Measurements from ENCODE around the gene ABTB1.
A peak's percentile ranks its signal among the peaks of the same experiment; 100 is the strongest.

Gene ABTB1

DNA sequence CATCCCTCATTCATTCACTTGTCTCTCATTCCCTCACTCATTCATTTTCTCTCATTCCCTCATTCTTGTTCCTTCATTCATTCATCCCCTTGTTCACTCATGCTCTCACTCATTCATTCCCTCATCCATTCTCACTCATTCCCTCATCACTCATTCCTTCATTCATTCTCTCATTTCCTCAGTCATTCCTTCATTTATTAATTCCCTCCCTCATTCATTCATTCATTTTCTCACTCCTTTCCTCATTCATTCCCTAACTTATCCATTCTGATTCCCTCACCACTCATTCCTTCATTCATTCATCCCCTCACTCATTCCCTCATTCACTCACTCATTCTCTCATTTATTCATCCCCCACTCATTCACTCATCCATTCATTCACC lies 13.8 kb downstream of the ABTB1 start:
- DNase-seq: no peak

DNA sequence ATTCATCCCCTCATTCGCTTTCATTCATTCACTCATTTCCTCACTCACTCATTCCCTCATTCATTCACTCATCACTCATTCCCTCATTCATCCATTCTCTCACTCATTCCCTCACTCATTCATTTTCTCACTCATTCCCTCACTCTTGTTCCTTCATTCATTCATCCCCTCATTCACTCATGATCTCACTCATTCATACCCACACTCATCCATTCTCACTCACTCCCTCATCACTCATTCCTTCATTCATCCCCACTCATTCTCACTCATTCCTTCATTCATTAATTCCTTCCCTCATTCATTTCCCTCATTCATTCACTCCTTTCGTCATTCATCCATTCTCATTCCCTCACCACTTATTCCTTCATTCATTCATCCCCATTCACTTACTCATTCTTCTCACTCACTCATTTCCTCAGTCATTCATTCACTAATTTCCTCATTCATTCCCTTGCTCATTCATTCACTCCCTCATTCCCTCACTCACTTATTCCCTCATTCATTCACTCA lies 14.5 kb downstream of the ABTB1 start:
- no peak for DNase-seq

DNA sequence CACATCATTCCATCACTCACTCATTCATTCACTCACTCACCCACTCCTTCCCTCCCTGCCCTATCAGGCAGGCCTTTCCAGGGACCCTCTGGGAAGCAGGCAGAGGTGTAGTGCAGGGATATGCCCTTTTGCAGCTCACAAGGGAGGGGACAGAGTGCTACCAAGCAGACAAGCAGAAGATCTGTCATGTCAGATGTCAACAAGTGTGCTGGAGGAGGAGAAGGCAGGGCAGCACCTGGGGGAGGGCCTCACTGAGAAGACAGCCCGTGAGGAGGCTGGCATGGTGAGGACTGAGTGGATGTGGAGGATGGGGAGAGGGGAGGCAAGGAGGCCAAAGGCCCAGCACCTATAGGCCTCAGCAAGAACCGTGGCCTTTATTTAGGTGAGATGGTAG lies 15.3 kb downstream of the ABTB1 start:
- no peak for DNase-seq

DNA sequence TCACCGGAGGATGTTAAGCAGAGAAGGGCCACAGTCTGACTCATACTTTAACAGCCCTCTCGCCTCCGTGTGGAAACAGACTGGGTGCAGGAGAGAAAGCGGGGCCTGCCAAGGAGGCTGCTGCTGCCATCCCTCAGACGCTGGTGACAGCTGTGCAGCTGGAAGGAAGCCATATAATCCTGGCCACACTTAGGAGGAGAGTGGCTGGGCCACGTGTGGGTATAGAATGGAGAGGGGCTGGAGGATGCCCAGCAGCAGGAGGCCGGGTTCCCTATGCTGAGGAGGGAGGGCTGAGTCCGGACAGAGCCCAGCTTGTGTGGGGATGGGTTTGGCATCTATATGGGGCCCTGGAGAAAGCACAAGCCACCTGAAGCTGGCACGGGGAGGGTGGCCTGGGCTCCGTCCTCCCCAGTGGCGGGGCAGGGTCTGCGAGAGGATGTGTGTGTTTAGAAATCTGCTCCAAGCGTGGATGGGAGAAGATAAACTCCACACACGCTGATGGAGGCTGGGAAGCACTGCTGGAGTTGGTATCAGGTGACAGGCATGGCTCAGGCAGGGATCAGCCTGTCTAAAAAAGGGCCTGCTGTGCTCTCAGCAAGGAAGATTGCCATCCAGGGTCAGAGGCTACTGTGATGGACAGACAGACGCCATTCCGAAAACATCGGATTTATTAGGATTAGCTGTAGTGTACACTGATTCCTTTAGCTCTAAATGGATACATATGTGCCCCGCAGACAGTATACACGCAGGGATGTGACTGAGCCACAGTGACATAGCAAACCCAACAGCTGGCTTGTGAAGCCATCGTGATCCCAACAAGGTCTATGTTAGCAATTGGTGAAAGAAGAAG lies 15.9 kb downstream of the ABTB1 start:
- peak in 7 of 56 donors; percentile 19 to 39 (median 29) for DNase-seq

DNA sequence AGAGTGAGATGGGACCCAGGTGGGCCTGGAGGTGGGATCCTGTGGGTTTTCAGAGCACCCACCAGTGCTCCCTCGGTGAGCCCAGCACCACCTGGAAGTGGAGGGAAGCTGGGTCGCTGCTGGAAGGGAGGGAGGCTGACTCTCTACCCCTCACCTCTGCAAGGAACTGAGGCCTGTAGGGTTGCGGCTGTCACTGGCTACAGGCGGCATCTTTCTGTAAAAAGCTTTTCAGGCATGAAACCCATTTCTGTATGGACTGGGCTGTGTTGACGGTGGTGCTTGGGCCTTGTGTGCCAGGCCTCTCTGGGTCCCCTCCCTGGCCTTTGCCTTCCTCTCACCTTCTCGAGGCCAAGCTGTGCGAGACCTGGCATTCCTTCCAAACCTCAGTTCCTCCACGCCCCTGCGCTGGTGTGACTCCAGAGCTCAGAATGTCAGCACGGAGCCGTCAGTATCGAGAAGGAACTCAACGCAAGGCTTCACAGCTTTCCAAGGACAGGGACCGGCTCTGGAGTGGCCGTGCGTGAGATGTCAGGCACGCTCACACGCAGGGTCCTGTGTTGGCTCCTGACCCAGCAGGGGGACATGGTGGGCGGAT lies 16.6 kb downstream of the ABTB1 start:
- no peak for DNase-seq

DNA sequence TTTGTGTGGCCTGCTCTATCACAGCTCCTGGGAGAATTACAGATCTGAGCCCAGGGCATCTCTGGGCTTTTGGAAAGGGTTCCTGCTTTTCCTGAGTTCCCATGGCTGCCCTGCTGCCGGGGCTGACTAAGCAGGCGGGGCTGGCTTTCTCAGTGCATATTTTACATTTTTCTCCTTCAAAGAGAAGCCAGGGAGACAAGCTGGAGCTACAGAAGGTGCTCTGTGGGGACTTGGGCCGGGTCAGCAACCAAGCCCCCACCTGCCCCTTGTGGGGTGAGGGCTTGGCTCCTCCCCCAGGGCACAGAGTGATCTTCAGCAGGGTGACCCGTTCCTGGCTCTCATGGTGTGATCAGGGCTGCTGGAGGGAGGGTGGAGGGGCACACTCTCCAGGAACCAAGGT lies 17.4 kb downstream of the ABTB1 start:
- no peak for DNase-seq

DNA sequence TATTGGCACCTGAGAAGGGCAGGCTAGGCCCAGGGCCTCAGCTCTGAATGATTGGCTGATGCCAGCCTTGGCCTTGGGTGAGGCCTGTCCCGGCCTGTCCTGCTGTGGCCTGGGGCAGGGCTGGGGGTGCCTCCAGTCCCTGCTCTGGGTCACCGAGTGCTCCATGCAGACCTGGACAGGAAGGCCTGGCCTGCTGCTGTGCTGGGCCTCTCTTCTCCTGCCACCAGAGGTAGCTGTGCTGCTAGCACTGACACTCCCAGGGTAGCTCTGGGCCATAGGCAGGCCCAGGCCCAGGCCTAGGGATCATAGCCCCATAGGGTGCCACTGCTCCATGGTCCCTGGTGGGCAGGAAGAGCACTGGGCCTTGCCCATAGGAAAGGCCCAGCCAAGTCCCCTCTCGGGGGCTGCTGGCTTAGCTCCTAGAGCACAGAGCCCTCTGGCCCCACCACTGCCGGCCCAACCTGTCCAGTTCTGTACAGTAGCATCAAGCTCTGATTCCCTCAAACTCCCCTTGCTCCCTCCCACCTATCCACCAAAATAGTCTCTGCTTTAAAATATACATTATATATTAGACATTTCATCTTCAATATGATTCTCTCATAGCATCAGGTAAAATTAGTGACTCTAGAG lies 18.2 kb downstream of the ABTB1 start:
- no peak for DNase-seq

DNA sequence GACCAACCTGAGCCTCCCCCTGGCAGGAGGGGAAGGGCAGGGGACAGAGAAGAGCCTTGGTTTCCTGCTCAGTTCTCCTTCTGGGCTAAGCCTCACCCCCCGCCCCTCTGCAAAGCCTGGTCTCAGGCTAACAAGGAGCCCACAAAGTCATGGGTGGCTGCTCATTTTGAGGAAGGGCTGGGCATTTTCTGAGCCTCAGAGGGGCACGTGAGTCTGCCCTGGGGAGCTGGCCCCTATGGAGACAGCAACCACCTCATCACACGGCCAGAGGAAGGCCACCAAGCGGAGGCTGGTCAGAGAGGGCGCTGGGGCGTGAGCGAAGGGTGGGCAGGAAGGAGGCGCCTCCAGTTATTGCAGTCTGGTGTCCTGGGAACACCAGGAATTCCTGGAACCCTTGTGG lies 18.7 kb downstream of the ABTB1 start:
- DNase-seq: no peak

DNA sequence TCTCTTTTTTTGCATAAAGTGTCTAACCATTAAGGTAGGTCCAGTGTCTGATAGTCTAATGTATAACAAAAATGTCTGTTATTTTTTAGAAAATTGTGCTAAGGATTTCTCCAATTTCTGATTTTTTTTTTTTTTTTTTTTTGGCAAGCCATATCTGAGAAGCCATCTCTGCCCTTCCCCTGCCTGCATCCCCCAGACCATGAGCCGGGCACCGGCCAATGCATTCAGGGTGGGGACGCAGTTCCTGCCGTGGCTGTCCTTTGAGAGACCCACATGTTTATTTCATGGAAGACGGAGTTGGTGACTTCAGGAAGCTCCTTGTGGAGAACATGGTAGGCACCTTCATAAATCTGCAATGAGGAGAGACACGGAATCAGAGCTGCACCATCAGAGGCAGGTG lies 19.2 kb downstream of the ABTB1 start:
- DNase-seq: no peak

DNA sequence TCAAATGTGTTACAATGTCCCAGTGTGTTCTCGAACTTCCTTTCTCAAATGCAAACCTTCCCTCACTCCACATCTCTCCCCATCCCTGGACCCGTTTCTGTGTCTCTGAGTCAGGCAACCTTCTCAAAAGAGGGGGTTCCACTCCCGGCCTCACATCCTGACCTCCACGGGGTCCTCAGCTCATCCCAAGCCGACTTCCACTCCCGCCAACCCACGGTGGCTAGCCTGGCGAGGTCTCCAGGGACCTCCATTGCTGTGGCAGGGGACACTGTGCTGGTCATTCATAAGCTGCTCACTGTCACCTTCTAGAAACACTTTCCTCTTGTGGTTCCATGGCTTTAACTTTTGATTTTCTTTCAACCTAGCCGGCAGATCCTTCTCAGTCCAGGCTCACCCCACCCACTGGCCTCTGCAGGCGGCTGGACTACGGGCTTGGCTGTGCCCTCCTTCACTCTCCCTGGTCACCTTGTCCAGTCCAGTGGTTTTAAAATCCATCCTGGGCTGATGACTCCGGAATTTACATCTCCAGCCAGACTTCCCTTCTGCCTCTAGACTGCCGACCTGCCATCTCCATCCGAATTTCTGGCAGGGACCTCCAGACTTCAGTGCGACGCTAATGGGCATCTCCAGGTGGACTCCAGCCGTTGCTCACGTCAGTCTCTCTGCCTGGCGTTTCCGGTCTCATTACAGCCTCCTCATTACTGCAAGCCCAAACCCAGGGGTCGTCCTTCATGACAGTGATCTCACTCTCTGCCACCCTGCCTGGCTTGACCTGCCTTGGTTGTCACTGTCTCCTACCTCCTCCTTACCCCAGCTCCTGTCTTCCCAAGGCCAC lies 20.0 kb downstream of the ABTB1 start:
- DNase-seq: no peak

DNA sequence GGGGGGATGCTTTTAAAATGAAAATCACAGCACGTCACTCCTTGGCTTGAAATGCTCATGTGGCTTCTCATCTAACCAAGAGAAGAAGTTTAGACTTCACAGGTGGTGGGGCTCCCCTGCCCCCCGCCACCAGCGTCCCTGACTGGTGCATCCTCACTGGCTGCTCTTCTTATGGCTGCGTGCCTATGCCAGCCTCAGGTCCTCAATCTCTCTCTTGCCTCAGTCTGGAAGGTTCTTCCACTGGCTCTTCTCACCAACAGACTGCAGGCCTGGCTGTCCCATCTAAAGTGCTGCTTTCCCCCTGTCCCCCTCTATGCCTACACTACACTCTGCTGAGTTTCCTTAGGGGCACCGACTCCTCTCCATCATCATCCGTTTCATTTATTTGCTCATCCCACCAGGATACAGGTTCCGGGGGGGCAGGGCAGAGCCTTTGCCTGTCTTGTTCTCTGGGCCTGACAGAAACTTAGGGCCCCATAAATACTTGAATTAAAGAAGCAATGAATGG lies 20.6 kb downstream of the ABTB1 start:
- no peak for DNase-seq

DNA sequence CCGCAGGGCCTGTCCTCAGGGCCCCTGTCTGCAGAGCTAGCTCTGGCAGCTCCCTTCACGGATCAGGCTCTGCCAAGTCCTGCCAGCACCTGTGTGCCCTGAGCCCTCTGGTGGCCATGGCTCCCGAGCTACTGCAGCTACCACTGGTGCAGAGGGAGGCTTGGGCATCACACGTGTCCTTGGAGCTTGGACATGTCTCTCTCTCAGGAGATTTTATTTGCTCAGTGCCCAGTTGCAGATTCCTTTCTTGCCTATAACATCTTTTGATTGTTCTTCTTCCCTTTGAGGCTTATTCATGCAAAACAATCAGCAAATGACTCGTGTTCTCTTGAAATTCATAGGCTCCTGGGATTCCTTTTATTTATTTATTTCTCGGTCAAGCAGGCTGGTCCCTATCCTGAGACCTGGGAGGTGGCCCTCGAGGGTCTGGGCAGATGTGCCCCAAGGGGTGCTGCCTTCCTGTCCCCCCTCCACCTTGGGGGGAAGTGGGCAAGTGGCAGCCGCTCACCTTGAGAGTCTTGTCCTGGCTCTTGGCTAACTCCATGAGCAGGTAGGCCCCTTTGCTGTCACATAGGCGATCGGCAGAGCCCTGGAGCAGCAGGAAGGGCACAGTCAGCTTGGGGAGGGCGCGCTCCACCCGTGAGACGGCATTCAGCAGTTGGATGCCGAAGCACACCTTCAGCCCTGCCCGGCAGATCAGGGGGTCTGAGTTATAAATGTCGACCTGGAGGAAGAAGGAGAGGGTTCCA lies 21.9 kb downstream of the ABTB1 start:
- peak in 3 of 56 donors; percentile 21 to 25 (median 21) for DNase-seq

DNA sequence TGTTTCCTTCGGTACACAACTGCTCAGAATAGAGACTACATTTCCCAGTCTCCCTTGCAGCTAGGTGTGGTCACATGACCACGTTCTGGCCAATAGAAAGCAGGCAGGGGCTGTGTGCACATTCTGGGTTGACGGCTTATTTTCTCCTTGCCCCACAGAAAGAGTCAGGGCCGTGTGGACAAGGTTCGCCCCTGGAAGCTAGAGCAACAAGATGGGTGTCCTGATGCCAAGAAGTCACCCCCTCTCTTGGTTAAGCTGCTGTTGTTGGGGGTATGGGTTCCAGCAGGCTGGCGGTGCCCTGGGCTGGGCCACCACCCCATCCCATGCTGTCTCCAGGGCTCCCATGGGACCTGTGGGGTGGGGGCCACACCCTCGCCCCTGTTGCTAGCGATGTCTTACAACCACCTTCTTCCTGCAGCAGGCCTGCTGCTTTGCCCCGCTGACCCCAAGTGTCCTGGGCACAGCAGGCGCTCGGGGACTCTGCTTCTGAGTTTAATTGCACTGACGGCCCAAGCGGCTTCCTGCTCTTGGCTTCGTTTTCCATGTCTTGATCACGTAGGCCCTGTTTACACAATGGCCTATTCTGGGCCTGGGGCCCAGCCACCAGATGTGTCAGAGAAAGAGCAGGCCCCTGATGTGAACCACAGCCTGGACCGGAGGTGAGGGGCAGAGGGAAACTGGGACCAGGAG lies 24.9 kb downstream of the ABTB1 start:
- peak in 53 of 56 donors; percentile 26 to 91 (median 69) for DNase-seq

DNA sequence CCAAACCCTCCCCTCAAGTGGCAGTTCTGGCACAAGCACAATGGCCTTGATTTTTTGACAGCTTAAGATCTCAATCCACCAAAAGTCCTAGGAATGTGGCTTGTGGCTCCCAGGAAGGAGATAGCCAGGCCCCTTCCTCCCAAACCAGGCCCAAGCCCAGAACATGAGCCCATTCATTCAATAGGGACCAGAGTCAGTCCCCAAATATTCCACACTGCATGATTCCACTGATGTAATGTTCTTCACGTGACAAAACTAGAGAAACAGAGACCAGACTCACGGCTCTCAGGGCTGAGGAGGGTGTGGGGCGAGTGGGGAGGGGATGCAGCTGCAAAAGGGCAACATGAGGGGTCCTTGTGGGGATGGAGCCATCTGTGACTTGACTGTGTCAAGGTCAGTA lies 25.5 kb downstream of the ABTB1 start:
- DNase-seq: peak in 1 of 56 donors; percentile 51

DNA sequence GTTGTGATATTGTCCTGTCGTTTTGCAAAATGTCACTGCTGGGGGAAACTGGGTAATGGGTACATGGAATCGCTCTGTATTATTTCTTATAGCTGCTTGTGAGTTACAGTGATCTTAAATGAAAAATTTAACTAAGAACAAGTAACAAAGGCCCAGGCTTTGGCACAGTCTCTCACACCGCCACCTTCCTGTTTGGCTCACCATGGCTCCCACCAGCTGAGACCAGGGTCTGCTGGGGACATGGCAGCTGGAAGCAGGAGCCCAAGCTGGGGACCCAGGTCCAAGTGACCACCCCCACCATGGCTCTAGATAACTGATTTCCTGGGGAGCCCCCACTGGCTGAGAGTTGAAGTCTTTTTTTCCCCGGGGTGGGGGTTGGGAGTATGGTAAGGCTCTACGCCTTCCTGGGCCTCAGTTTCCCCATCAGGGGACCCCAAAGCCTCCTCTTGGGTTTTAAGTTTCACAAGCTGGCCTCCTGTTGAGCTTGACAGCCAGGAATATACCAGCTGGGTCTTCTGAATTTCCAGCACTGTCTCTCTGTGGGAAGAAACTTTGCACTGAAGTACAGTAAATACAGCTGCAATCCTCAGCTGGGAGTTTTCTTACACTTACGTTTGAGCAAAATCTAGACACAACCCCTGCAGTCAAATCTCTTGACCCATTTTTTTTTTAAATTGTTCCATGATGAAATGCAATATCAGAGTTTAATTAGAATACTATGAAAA lies 26.1 kb downstream of the ABTB1 start:
- no peak for DNase-seq

DNA sequence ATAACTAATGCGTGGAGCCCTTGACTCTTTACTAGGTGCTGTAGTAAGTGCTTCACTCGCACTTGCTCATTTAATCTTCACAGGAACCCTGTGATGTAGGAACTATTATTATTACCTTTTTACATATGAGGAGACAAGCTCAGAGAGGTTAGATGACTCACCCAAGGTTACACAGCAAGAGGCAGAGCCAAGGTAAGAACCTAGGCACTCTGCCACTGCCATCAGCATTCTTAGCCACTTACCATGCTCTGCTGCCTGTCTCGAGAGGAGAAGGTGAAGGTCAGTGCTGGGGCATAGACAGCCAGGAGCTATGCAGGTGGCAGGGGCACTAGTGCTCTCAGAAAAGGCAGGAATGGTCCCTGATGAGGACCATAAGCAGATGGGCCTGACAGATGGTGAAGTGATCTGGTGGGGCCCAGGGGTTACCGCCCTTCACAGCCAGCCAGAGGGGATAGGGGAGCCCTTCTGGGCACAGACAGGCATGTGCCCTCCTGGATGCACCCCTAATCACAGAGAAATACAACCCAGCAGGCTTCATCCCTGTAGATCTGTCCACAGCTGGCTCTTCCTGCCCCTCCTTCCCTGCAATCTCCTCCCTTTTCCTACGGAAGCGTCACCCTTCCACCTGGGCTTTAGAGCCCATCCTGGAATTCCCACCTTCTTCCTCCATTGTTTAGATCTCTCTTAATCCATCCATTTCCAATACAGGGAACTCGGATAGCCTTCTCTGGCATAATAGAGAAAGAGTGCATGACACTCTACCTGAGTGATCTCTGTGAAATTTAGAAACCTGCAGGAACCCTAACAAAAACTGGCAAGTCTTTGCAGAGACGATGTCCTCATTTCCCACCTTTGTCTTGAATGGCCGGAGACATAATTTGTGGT lies 26.9 kb downstream of the ABTB1 start:
- DNase-seq: no peak

DNA sequence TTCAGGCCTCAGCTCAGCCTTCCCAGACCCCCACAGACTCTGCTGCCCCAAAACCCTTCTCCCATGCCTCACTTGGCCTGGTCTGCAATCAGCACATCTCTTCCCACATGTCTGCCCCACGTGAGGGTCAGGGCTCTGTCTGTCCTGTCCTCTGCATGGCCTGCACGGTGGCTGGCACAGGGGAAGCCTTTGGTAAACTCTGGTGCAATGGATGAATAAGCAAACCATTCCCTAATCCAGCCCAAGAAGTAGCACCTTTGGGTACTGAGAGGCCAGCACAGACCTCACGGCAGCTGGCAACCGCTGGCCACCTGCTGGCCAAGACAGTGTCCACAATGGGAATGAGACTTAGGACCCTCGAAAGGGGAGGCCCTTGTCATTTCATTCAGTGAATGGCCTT lies 27.7 kb downstream of the ABTB1 start:
- DNase-seq: no peak

DNA sequence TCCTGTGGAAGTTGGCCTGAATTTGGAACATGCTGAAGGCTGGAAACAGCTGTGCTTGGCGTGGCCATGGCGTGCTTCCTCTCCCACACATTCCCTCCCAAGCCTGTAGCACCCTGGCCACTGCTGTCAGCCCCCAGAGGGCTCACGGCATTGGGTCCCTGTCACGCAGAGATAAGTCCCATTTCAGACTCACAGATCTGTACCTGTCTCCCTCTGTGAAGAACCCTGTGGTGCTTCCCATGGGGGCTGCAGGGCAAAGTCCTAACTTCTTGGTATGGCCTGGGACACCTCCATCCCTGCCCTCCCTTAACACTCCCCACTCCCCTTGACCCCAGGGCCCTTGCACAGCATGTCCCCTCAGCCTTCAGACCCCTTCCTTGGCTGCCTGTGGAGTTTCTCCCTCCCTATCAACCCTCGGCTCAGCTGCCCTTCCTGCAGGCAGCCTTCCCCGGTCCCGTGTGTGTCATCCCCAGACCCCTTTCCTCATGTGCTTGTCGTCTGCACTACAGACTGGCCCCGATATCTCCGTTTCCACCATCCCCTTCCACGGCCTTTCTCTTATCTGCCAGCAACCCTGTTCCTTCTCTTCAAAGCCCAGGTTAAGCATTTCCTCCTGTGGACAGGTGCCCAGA lies 28.6 kb downstream of the ABTB1 start:
- no peak for DNase-seq

Measured in nucleus accumbens (tissue), 56 donors.